DOHH2 (cell line): ENCODE data around the gene F2RL3.

Source experiments
- H3F3A ChIP-seq: fragments of 200-600 bp; sonication (generic), shearing (Covaris generic); 2 replicates; pipeline ENCODE4 v1.6.0; 2016; ENCODE audit warnings: antibody characterized with exemption, mild to moderate bottlenecking; ENCODE audit not compliant: control insufficient read depth, insufficient read depth
- H3K27ac ChIP-seq: fragments of 200-600 bp; sonication (generic); 2 replicates; pipeline ENCODE4 v1.5.1; 2014; ENCODE audit warnings: low read depth, mild to moderate bottlenecking, low read length, moderate library complexity
- H3K27me3 ChIP-seq: fragments of 200-600 bp; sonication (generic); 2 replicates; pipeline ENCODE4 v1.6.1; 2014; ENCODE audit warnings: mild to moderate bottlenecking, low read length, mixed read lengths; ENCODE audit not compliant: control insufficient read depth
- H3K36me3 ChIP-seq: fragments of 200-600 bp; sonication (generic); 2 replicates; pipeline ENCODE4 v1.6.1; 2014; ENCODE audit warnings: mild to moderate bottlenecking, low read length, moderate library complexity, mixed read lengths; ENCODE audit not compliant: control insufficient read depth
- H3K4me1 ChIP-seq: fragments of 200-600 bp; sonication (generic); 2 replicates; pipeline ENCODE4 v1.6.1; 2014; ENCODE audit warnings: mild to moderate bottlenecking, low read length, mixed read lengths; ENCODE audit not compliant: control insufficient read depth
- H3K4me2 ChIP-seq: fragments of 200-600 bp; sonication (generic); 2 replicates; pipeline ENCODE4 v1.6.0; 2014; ENCODE audit warnings: mild to moderate bottlenecking, low read length, moderate library complexity
- H3K4me3 ChIP-seq: fragments of 200-600 bp; sonication (generic); 2 replicates; pipeline ENCODE4 v1.5.1; 2014; ENCODE audit warnings: mild to moderate bottlenecking, low read length, mixed read lengths
- H3K79me2 ChIP-seq: fragments of 200-600 bp; sonication (generic); 2 replicates; pipeline ENCODE4 v1.6.1; 2014; ENCODE audit warnings: mild to moderate bottlenecking, low read length, mixed read lengths; ENCODE audit not compliant: control insufficient read depth
- H3K9me2 ChIP-seq: fragments of 200-600 bp; sonication (generic); replicated peaks from 2 replicates; pipeline ENCODE4 v1.6.1; 2014; ENCODE audit warnings: mild to moderate bottlenecking, low read length, mixed read lengths; ENCODE audit not compliant: control insufficient read depth
- H3K9me3 ChIP-seq: fragments of 200-600 bp; sonication (generic); 2 replicates; pipeline ENCODE4 v1.6.1; 2014; ENCODE audit warnings: antibody characterized with exemption, low read length, mixed read lengths; ENCODE audit not compliant: control insufficient read depth, insufficient read depth
- H4K20me1 ChIP-seq: fragments of 200-600 bp; sonication (generic); 2 replicates; pipeline ENCODE4 v1.6.0; 2014; ENCODE audit warnings: low read depth, mild to moderate bottlenecking, antibody characterized with exemption, low read length, moderate library complexity; ENCODE audit not compliant: control insufficient read depth, insufficient read depth
- CTCF ChIP-seq: fragments of 200-600 bp; sonication (generic); IDR thresholded peaks from one replicate; pipeline ENCODE4 v1.5.1; 2014; ENCODE audit warnings: antibody characterized with exemption, mild to moderate bottlenecking, low read depth, low read length; ENCODE audit not compliant: poor library complexity, severe bottlenecking
- EZH2phosphoT487 ChIP-seq: fragments of 200-600 bp; sonication (generic); IDR thresholded peaks from 2 replicates; pipeline ENCODE4 v1.6.1; 2017; ENCODE audit warnings: borderline replicate concordance, mild to moderate bottlenecking, antibody characterized with exemption, low read length, moderate library complexity, mixed read lengths

The F2RL3 gene

GRCh38 chr19:16922949-16923348 is 34.1 kb downstream of the F2RL3 start:
- Histone ChIP-seq H3K36me3 (no peaks in the 10 kb centered on the region), H3K79me2 (no peaks in the 10 kb centered on the region), H3K4me1 (peaks cover 6% of the 10 kb centered on the region; the same call in 1 of the 2 replicates)

DNA sequence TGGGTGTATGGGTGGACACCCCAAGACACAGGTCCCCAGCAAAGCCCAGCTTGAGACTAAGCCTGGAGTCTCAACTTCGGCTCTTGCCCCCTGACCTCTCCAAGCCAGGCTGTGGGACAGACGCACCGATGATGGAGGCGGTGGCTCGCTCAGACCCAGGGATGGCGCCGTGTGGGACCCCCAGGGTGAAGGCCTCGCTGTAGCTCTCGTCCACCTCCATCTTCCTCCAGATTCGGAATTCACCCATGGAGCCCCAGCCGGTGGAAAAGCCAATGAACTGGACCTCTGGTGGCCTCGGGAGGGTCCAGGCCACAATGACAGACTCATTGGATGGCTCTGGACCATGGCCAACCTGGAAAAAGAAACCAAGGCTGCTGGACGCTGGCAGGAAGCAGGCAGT is 39.1 kb downstream of the F2RL3 start:
- TF ChIP-seq EZH2phosphoT487 (no peak), CTCF (no peak)

More at GRCh38 chr19:16922949-16923348, 34.1 kb downstream of the F2RL3 start:
- peaks cover 12% of the 10 kb centered on the region; the same call in 1 of the 2 replicates for H3K9me3 ChIP-seq
- no peaks in the 10 kb centered on the region for H3K9me2 ChIP-seq
- H3K27ac ChIP-seq = no peak overlapping the region
- no peaks in the 10 kb centered on the region for H4K20me1 ChIP-seq
- no peak for TF ChIP-seq EZH2phosphoT487
- no peak for TF ChIP-seq CTCF
- no peak overlapping the region for H3K4me3 ChIP-seq
- no peak overlapping the region for H3K4me2 ChIP-seq
- no peaks in the 10 kb centered on the region for H3K27me3 ChIP-seq
- no peaks in the 10 kb centered on the region for H3F3A ChIP-seq

DNA sequence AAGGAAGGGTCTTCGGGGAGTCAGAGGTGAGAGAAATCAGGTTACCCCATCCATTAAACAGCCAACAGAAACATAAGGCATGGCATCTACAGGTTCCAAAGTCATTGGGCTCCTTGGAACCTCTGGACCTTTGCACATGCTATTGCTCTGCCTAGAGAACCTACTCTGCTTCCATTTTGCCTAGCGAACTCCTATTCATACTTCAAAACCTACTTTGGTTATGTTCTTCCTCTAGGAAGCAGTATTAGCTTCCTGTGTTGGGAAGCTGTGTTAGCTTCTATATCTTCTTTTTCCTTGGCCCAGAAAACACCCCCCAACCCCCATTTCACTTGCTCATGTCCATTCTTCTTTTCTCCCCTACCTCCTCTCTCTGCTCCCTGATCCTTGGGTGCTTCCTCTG is 39.6 kb downstream of the F2RL3 start:
- Histone ChIP-seq H3K27me3 (peaks cover 5% of the 10 kb centered on the region; the same call in 1 of the 2 replicates), H3K4me1 (no peaks in the 10 kb centered on the region), H3K9me3 (peaks cover 8% of the 10 kb centered on the region; the same call in 1 of the 2 replicates), H3K79me2 (no peaks in the 10 kb centered on the region), H4K20me1 (no peaks in the 10 kb centered on the region), H3K27ac (no peak overlapping the region), H3K9me2 (no peaks in the 10 kb centered on the region), H3K4me3 (no peak overlapping the region), H3F3A (no peaks in the 10 kb centered on the region), H3K4me2 (no peak overlapping the region), H3K36me3 (no peaks in the 10 kb centered on the region)
- TF ChIP-seq CTCF = no peak
- TF ChIP-seq EZH2phosphoT487 = no peak

More for the DNA sequence above, 39.1 kb downstream of the F2RL3 start:
- H3K79me2 ChIP-seq = no peaks in the 10 kb centered on the region
- H3K27ac ChIP-seq = no peak overlapping the region
- no peaks in the 10 kb centered on the region for H4K20me1 ChIP-seq
- no peaks in the 10 kb centered on the region for H3K36me3 ChIP-seq
- 0 out of 2 replicates have a peak, but pooled peaks cover 4% of the 10 kb centered on the region for H3K27me3 ChIP-seq
- no peak overlapping the region for H3K4me3 ChIP-seq
- H3F3A ChIP-seq = no peaks in the 10 kb centered on the region
- H3K9me3 ChIP-seq = peaks cover 7% of the 10 kb centered on the region; the same call in 1 of the 2 replicates
- no peak overlapping the region for H3K4me2 ChIP-seq
- H3K9me2 ChIP-seq = no peaks in the 10 kb centered on the region
- no peaks in the 10 kb centered on the region for H3K4me1 ChIP-seq
